HS-27A (cell line): ENCODE results near the gene TMPRSS15.

Experiments
- DNase-seq: peaks from one replicate; pipeline ENCODE4 v3.0.0-alpha.2; 2012; ENCODE audit warnings: low read depth, missing footprints

TMPRSS15 gene

DNA sequence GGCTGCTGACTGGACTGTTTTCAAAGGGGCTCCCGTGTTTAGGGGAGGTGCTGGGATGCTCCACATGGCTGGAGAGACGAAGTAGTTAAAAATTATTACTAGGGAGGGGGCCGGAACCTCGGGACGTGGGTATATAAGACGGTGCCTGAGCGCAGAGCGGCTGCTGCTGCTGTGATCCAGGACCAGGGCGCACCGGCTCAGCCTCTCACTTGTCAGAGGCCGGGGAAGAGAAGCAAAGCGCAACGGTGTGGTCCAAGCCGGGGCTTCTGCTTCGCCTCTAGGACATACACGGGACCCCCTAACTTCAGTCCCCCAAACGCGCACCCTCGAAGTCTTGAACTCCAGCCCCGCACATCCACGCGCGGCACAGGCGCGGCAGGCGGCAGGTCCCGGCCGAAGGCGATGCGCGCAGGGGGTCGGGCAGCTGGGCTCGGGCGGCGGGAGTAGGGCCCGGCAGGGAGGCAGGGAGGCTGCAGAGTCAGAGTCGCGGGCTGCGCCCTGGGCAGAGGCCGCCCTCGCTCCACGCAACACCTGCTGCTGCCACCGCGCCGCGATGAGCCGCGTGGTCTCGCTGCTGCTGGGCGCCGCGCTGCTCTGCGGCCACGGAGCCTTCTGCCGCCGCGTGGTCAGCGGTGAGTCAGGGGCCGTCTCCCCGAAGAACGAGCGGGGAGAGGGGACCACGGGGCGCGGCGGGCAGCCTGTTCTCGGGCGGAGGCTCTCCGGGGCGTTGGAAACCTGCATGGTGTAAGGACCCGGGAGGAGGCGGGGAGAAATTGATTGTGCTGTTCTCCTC lies 158.7 kb downstream of the TMPRSS15 start, which contains the start of gene CHODL:
Gene CHODL (plus strand): TSS at position 163 of the 793 bp plus-strand sequence. CDS start 391 bp downstream, at position 554.
- DNase-seq: no peak

DNA sequence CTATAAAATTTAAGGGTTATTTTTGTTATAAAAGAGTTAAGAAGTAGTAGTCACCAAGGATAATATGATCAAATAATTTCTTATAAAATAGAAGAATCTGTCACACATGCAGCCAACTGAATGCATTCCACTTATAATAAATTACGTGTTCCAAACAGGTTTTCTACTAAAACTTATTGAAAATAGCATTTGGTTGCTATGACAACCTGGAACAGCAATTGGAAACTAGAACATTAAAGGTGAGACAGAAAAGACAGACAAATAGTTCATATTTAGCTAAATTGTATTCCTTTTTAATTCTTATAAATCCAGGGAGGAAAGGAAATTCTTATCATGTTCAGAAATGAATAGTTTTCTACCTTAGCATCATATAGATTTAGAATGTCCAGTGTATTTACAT lies 168.0 kb downstream of the TMPRSS15 start:
- no peak for DNase-seq

DNA sequence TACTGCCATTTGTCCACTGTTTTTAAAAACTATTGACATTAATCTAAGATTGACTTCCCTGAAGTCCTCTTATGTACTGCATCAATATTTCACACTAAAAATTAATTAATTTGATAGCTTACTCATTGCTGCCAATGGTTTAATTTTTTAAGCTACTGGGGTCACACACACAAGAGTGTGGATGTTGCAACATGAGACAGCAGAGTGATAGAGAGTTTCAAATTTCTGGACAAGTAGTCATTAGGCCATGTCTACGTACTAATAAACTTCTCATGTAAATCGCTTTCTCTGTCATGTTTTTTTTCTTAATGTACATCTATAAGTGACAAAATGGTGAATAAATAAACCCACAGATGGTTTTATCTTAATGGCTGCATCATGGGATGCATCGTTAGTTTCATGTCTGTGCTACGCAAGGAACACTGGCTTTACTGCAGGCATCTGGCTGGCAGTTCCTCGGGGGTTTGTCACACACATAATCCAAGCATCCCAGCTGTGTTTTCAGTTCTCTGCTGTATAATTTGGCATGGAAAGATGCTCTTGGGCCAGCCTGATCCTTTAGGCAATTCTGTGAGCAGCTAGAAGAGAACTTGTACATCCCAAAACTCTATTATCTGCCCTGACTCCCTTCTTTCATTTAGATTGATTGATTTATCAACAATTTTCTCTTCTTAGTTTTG lies 175.4 kb downstream of the TMPRSS15 start:
- no peak for DNase-seq

DNA sequence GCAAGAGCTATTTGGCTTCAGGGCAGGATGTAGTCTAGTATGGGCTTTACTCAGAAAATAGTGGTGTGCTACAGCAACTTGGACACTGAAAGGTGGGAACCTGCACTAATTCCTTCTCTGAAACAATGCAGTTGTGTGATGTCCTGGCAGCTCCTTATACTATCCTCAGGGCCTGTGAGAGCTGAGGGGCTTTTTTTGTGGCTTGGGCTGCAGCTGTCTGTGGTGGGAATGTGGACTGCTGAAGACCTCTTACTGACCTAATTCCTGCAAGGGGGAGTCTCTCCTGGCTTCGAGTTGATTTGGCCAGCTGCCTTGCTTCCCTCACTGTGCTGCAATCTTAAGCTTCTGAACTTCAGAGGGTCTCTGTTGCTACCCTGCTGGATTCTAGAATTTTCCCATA lies 181.2 kb downstream of the TMPRSS15 start:
- DNase-seq: no peak

DNA sequence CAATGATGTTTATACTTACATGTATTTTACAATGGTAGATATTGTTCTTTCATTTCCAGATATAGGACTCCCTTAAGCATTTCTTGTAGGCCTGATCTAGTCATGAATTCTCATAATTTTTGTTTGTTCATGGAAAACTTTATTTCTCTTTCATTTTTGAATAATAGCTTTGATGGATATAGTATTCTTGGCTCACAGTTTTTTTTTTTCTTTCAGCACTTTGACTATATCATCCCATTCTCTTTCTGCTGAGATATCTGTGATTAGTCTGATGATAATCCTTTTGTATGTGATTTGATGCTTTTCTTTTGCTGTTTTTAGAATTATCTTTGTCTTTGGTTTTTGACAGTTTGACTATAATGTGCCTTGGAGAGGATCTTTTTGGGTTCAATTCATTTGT lies 183.1 kb downstream of the TMPRSS15 start:
- DNase-seq: no peak
